Osteocyte (in vitro differentiated cells): ENCODE results near the gene KDM4B. TPM values are rescaled to one million over a fixed set of nuclear protein-coding genes. Genes with fewer than 3 reads are reported as not detected.

Source experiments
- DNase-seq: peaks from one replicate; pipeline ENCODE4 v3.0.0; 2021; ENCODE audit warnings: mixed read lengths; ENCODE audit not compliant: unreplicated experiment; ENCODE audit errors: extremely low spot score
- H3K27ac Mint-ChIP-seq: one replicate; pipeline ENCODE4 v1.8.0; 2021; ENCODE audit warnings: mild to moderate bottlenecking, mixed read lengths; ENCODE audit not compliant: unreplicated experiment
- H3K27me3 Mint-ChIP-seq: one replicate; pipeline ENCODE4 v1.8.0; 2021; ENCODE audit warnings: mixed read lengths; ENCODE audit not compliant: unreplicated experiment
- H3K36me3 Mint-ChIP-seq: one replicate; pipeline ENCODE4 v1.8.0; 2021; ENCODE audit warnings: mixed read lengths; ENCODE audit not compliant: unreplicated experiment
- H3K4me1 Mint-ChIP-seq: one replicate; pipeline ENCODE4 v1.8.0; 2021; ENCODE audit warnings: mixed read lengths; ENCODE audit not compliant: unreplicated experiment
- H3K4me3 Mint-ChIP-seq: one replicate; pipeline ENCODE4 v1.8.0; 2021; ENCODE audit warnings: mild to moderate bottlenecking, moderate library complexity, mixed read lengths; ENCODE audit not compliant: unreplicated experiment
- H3K9me3 Mint-ChIP-seq: one replicate; pipeline ENCODE4 v1.8.0; 2021; ENCODE audit warnings: mixed read lengths; ENCODE audit not compliant: unreplicated experiment
- CTCF ChIP-seq: fragments of 200-600 bp; sonication (generic); IDR thresholded peaks from 2 replicates; pipeline ENCODE4 v1.5.0; 2021; ENCODE audit warnings: antibody characterized with exemption, mild to moderate bottlenecking, moderate library complexity
- total RNA-seq: library from RNA; stranded (reverse); gene quantifications from 2 replicates; pipeline ENCODE4 v1.2.1, GENCODE V29; 2021

Gene KDM4B
- total RNA-seq, 1 donor from 2014 or later = 49.0 TPM

GRCh38 chr19:5182751-5183150 is 213.8 kb downstream of the KDM4B start:
- no peak overlapping the region for H3K27ac Mint-ChIP-seq
- no peaks in the 10 kb centered on the region for H3K9me3 Mint-ChIP-seq
- no peaks in the 10 kb centered on the region for H3K27me3 Mint-ChIP-seq
- DNase-seq = no peak
- no peak overlapping the region for H3K4me3 Mint-ChIP-seq
- TF ChIP-seq CTCF = no peak
- peaks cover 6% of the 10 kb centered on the region for H3K4me1 Mint-ChIP-seq
- H3K36me3 Mint-ChIP-seq = no peaks in the 10 kb centered on the region

- H3K27me3 Mint-ChIP-seq = no peaks in the 10 kb centered on the region
- H3K36me3 Mint-ChIP-seq = no peaks in the 10 kb centered on the region
- H3K27ac Mint-ChIP-seq = no peak overlapping the region
- no peaks in the 10 kb centered on the region for H3K9me3 Mint-ChIP-seq
- H3K4me3 Mint-ChIP-seq = no peak overlapping the region
- no peak for TF ChIP-seq CTCF
- no peak for DNase-seq
- peaks cover 6% of the 10 kb centered on the region for H3K4me1 Mint-ChIP-seq
Observed at GRCh38 chr19:5183616-5184015, 214.7 kb downstream of the KDM4B start.

GRCh38 chr19:5184930-5185329 is 216.0 kb downstream of the KDM4B start:
- H3K36me3 Mint-ChIP-seq = peaks cover 2% of the 10 kb centered on the region
- no peak for DNase-seq
- H3K9me3 Mint-ChIP-seq = no peaks in the 10 kb centered on the region
- no peak for TF ChIP-seq CTCF
- H3K4me1 Mint-ChIP-seq = peaks cover 6% of the 10 kb centered on the region
- H3K27me3 Mint-ChIP-seq = no peaks in the 10 kb centered on the region
- no peak overlapping the region for H3K27ac Mint-ChIP-seq
- H3K4me3 Mint-ChIP-seq = no peak overlapping the region

GRCh38 chr19:5186293-5187050 is 217.6 kb downstream of the KDM4B start:
- Mint-ChIP-seq H3K4me1 (peaks cover 6% of the 10 kb centered on the region), H3K36me3 (peaks cover 2% of the 10 kb centered on the region), H3K27ac (no peak overlapping the region), H3K27me3 (no peaks in the 10 kb centered on the region), H3K9me3 (no peaks in the 10 kb centered on the region), H3K4me3 (no peak overlapping the region)
- no peak for DNase-seq
- no peak for TF ChIP-seq CTCF

- no peak overlapping the region for H3K27ac Mint-ChIP-seq
- no peak for DNase-seq
- peaks cover 2% of the 10 kb centered on the region for H3K36me3 Mint-ChIP-seq
- no peaks in the 10 kb centered on the region for H3K27me3 Mint-ChIP-seq
- no peak for TF ChIP-seq CTCF
- H3K9me3 Mint-ChIP-seq = no peaks in the 10 kb centered on the region
- H3K4me3 Mint-ChIP-seq = no peak overlapping the region
- peaks cover 6% of the 10 kb centered on the region for H3K4me1 Mint-ChIP-seq
Observed at GRCh38 chr19:5188548-5189317, 219.8 kb downstream of the KDM4B start.
